ENCODE data around the gene CBR4. TPM values are rescaled to one million over a fixed set of nuclear protein-coding genes. Genes with fewer than 3 reads are reported as not detected.

Gene CBR4
- total RNA-seq = 10.4 and 19.8 TPM in 2 replicates

DNA sequence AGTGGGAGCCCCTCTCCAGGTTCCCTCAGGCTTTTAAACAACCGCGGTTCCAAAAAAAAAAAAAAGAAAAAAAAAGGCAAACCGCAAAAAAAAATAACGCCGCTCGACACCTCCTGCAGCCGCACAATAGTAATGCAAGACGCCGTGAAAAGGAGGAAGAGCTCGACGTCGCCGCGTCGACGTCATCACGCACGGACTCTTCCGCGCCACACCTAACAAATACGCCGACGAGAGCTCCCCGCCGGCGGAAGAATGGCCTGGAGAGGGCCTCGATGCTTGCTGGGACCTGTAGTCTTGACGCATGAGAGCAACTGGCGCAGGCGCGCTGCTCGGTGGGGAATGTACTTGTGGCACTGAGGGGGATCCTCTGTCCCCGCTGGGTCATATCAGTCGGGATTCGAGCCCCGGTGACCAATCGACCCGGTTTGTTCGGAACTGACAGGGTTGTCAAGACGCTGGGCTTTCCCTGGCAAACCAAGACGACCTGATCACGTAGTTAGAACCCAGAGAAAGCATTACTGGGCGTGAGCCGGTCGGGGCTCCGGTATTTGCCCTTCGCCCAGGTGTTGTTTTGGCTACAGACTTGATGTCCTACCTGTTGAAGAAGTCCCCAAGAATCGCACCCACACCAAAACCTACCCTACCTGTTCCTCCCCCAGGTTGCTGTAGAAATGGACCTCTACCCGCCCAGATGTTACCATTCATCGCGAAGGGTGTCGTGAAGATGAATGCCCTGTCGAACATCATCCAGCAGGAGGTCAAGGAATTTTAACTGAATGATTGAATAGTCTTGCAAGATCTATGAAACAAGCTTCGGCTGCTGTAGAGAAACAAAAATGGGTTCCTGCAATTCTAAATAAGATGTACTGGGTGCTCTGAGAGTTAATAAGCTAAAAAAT, at the start of gene CBR4:
CBR4 (minus strand) TSS at position 131 of the 899 bp plus-strand sequence. CDS start 166 bp downstream, outside the sequence.

